K562 (cell line): Measurements from ENCODE around the gene ZNF487. TPM values are rescaled to one million over a fixed set of nuclear protein-coding genes. Genes with fewer than 3 reads are reported as not detected.

Source experiments
- BRD4 ChIP-seq: fragments of 200-600 bp; sonication (generic); IDR thresholded peaks from 2 replicates; pipeline ENCODE4 v1.6.1; 2017; ENCODE audit warnings: inconsistent platforms
- CSDE1 ChIP-seq, 2 experiments: fragments of 450-650 bp; IDR thresholded peaks; 2 replicates each; pipeline ENCODE4 v1.6.1; 2016; ENCODE audit warnings: mild to moderate bottlenecking in 1 of 2
- FOXK1 ChIP-seq: sonication (generic); formaldehyde crosslinking; IDR thresholded peaks from 2 replicates; pipeline ENCODE4 v1.8.0; 2022; ENCODE audit warnings: missing genetic modification reagents, mild to moderate bottlenecking, borderline replicate concordance
- KLF16 ChIP-seq: IDR thresholded peaks from 2 replicates; pipeline ENCODE4 v1.6.1; 2016; ENCODE audit warnings: antibody characterized with exemption
- NFATC3 ChIP-seq: fragments of 450-650 bp; IDR thresholded peaks from 2 replicates; pipeline ENCODE4 v1.6.1; 2017; ENCODE audit warnings: mild to moderate bottlenecking
- POLR3G ChIP-seq: IDR thresholded peaks from 2 replicates; pipeline ENCODE4 v1.6.1; 2011; ENCODE audit not compliant: insufficient read length, insufficient replicate concordance; ENCODE audit errors: extremely low read depth
- RBFOX2 ChIP-seq: fragments of 200-400 bp; formaldehyde crosslinking; IDR thresholded peaks from 2 replicates; pipeline ENCODE4 v1.6.1; 2017; ENCODE audit warnings: low read depth, mild to moderate bottlenecking, low read length, moderate library complexity
- TRIM24 ChIP-seq, 2 experiments: fragments of 450-650 bp; IDR thresholded peaks; 2 replicates each; pipeline ENCODE4 v1.6.1; 2016
- ZNF165 ChIP-seq: fragments of 250-450 bp; sonication (Bioruptor Pico); IDR thresholded peaks from 2 replicates; pipeline ENCODE4 v1.4.0; 2020; ENCODE audit warnings: borderline replicate concordance
- polyA plus RNA-seq, 8 experiments: library from polyadenylated mRNA; depleted of rRNA in 4 of 8; stranded (reverse) in 5 of 8; unstranded in 3 of 8; fragments of >200 nt; fragmentation: Nextera tagmentation in 2 of 8; fragmentation: Illumina TruSeq in 1 of 8; extraction: Ambion mirVana in 2 of 8; extraction: Trizol in 1 of 8; gene quantifications; 2 replicates each; pipeline versions ENCODE4 v1.2.1 to v1.2.3, GENCODE V29; 2011 to 2014; ENCODE audit warnings: inconsistent platforms in 1 of 8, missing spikeins in 1 of 8
- total RNA-seq, 7 experiments: library from RNA; depleted of rRNA in 6 of 7; stranded (reverse); fragments of >200 nt in 6 of 7; fragmentation: Illumina TruSeq in 2 of 7; extraction: Trizol in 2 of 7; gene quantifications; 2 replicates each; pipeline versions ENCODE4 v1.2.1 to v1.2.3, GENCODE V29; 2011 to 2021; ENCODE audit warnings: low replicate concordance in 1 of 7
- TF ChIP-seq, protein P1 (sequence below), 2 experiments: fragments of 450-650 bp; formaldehyde crosslinking in 1 of 2; IDR thresholded peaks; 2 replicates each; pipeline versions ENCODE4 v1.4.0 to v1.6.1; 2014 to 2020; ENCODE audit warnings: mild to moderate bottlenecking in 2 of 2, borderline replicate concordance in 1 of 2, low read depth in 1 of 2
- TF ChIP-seq, protein P2 (sequence below): fragments of 250-450 bp; sonication (Bioruptor Pico); IDR thresholded peaks from 2 replicates; pipeline ENCODE4 v1.9.0; 2021; ENCODE audit warnings: mild to moderate bottlenecking, inconsistent platforms
- TF ChIP-seq, protein P3 (sequence below): IDR thresholded peaks from 3 replicates; pipeline ENCODE4 v1.6.1; 2011; ENCODE audit warnings: borderline replicate concordance, mild to moderate bottlenecking; ENCODE audit not compliant: insufficient read length, insufficient read depth

Gene ZNF487
- total and polyA plus RNA-seq, 9 of the 15 experiments (the other 6 are each of a cell fraction or from before 2014, with no cell fraction given) = 1.9 to 6.5 (median 4.2) TPM

DNA sequence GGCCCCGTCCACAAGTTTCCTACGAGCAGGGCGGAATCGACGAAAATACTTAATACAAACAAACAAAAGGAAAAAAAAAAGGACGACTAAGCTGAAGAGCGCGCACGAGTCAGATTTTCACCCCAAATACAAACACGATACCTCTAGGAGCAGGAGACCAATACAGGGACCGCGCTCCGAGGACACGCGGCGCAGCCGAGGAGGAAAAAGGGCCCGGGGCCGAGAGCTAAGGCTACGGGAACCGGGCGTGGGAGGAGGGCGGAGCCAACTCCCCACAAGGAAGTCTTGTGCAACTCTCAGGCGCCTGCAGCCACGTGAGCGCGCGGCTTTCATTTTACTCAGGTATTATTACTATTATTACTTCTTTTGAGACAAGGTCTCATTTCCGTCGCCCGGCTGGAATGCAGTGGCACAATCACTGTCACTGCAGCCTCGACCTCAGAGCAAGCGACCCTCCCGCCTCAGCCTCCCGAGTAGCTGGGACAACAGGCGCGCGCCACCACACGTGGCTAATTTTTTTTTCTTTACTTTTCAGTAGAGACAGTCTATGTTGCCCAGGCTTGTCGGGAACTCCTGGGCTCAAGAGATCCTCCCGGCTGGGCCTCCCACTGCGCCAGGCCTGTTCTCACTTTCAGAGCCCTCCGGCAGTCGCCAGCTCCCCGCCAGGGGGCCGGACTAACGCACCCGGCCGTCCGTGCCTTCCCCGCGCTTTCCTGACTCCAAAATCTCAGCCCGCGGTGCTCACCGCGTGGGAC lies 29.2 kb upstream of the ZNF487 start (continued):
- TF ChIP-seq, protein P1, sequence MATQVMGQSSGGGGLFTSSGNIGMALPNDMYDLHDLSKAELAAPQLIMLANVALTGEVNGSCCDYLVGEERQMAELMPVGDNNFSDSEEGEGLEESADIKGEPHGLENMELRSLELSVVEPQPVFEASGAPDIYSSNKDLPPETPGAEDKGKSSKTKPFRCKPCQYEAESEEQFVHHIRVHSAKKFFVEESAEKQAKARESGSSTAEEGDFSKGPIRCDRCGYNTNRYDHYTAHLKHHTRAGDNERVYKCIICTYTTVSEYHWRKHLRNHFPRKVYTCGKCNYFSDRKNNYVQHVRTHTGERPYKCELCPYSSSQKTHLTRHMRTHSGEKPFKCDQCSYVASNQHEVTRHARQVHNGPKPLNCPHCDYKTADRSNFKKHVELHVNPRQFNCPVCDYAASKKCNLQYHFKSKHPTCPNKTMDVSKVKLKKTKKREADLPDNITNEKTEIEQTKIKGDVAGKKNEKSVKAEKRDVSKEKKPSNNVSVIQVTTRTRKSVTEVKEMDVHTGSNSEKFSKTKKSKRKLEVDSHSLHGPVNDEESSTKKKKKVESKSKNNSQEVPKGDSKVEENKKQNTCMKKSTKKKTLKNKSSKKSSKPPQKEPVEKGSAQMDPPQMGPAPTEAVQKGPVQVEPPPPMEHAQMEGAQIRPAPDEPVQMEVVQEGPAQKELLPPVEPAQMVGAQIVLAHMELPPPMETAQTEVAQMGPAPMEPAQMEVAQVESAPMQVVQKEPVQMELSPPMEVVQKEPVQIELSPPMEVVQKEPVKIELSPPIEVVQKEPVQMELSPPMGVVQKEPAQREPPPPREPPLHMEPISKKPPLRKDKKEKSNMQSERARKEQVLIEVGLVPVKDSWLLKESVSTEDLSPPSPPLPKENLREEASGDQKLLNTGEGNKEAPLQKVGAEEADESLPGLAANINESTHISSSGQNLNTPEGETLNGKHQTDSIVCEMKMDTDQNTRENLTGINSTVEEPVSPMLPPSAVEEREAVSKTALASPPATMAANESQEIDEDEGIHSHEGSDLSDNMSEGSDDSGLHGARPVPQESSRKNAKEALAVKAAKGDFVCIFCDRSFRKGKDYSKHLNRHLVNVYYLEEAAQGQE (IDR thresholded peaks at IDR 0.05; ENCODE audit: borderline replicate concordance) = peak; percentile 45
- TF ChIP-seq, protein P1 (CRISPR knock-in tag; IDR thresholded peaks at IDR 0.05; ENCODE audit: low read depth) = no peak; the same call in 1 of the 2 replicates
- TF ChIP-seq CSDE1 (IDR thresholded peaks at IDR 0.05) (no peak), ZNF165 (CRISPR knock-in tag) (no peak), BRD4 (peak; percentile 90), POLR3G (no peak), FOXK1 (CRISPR knock-in tag) (peak; percentile 96; the same call in 1 of the 2 replicates), NFATC3 (peak; percentile 56; the same call in 1 of the 2 replicates), TRIM24 (IDR thresholded peaks at IDR 0.05) (peak in 1 of 2 experiments; percentile 83; a peak in 3 of 4 replicates), KLF16 (peak; percentile 22; the same call in 1 of the 2 replicates), RBFOX2 (peak; percentile 94)
- TF ChIP-seq, protein P2, sequence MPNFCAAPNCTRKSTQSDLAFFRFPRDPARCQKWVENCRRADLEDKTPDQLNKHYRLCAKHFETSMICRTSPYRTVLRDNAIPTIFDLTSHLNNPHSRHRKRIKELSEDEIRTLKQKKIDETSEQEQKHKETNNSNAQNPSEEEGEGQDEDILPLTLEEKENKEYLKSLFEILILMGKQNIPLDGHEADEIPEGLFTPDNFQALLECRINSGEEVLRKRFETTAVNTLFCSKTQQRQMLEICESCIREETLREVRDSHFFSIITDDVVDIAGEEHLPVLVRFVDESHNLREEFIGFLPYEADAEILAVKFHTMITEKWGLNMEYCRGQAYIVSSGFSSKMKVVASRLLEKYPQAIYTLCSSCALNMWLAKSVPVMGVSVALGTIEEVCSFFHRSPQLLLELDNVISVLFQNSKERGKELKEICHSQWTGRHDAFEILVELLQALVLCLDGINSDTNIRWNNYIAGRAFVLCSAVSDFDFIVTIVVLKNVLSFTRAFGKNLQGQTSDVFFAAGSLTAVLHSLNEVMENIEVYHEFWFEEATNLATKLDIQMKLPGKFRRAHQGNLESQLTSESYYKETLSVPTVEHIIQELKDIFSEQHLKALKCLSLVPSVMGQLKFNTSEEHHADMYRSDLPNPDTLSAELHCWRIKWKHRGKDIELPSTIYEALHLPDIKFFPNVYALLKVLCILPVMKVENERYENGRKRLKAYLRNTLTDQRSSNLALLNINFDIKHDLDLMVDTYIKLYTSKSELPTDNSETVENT (CRISPR knock-in tag) = peak; percentile 79; the same call in 1 of the 2 replicates
- TF ChIP-seq, protein P3, sequence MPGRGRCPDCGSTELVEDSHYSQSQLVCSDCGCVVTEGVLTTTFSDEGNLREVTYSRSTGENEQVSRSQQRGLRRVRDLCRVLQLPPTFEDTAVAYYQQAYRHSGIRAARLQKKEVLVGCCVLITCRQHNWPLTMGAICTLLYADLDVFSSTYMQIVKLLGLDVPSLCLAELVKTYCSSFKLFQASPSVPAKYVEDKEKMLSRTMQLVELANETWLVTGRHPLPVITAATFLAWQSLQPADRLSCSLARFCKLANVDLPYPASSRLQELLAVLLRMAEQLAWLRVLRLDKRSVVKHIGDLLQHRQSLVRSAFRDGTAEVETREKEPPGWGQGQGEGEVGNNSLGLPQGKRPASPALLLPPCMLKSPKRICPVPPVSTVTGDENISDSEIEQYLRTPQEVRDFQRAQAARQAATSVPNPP = no peak
